Psoas muscle (tissue), 8 donors: Measurements from ENCODE around the gene KCNN3. TPM values are rescaled to one million over a fixed set of nuclear protein-coding genes. Genes with fewer than 3 reads are reported as not detected.

Source experiments
- ATAC-seq, 4 donors: fragments of 200-7000 bp; cut with Tn5 transposase; one replicate each; pipeline ENCODE4 v1.9.1; 2020; ENCODE audit warnings: moderate library complexity in 3 of 4, mild to moderate bottlenecking in 2 of 4
- DNase-seq, 2 donors: peaks; one replicate each; pipeline ENCODE4 v3.0.0-alpha.2; 2020
- H3K27ac ChIP-seq: fragments of 200-600 bp; one replicate; pipeline ENCODE4 v1.8.0; 2022
- H3K27me3 ChIP-seq, 3 donors: fragments of 200-600 bp in 1 of 3; one replicate each; pipeline versions ENCODE4 v1.6.1 to v1.8.0; 2013 to 2022; ENCODE audit warnings: low read length in 2 of 3, mild to moderate bottlenecking in 2 of 3, moderate library complexity in 1 of 3; ENCODE audit not compliant: insufficient read depth in 3 of 3
- H3K36me3 ChIP-seq, 2 donors: fragments of 200-600 bp in 1 of 2; one replicate each; pipeline versions ENCODE4 v1.6.1 to v1.8.0; 2013 to 2022; ENCODE audit warnings: low read depth in 1 of 2, mild to moderate bottlenecking in 1 of 2, moderate library complexity in 1 of 2; ENCODE audit not compliant: insufficient read depth in 1 of 2
- H3K4me1 ChIP-seq: fragments of 200-600 bp; one replicate; pipeline ENCODE4 v1.8.0; 2022
- H3K4me3 ChIP-seq: fragments of 200-600 bp; one replicate; pipeline ENCODE4 v1.8.0; 2022; ENCODE audit warnings: mild to moderate bottlenecking
- H3K9me3 ChIP-seq: fragments of 200-600 bp; one replicate; pipeline ENCODE4 v1.8.0; 2022
- WGBS, 3 donors: extraction: QIAGEN DNeasy Blood & Tissue Kit; methylation state at CpG; one replicate each; pipeline versions ENCODE4 v1.1.6 to v1.1.7; 2013; 5-methylcytosine and 5-hydroxymethylcytosine counted together
- intact Hi-C, 2 donors: fragments of 100-400 bp; cut with DNase I; formaldehyde crosslinking; loops; one replicate each; pipeline versions ENCODE4 v1.11.0 to v1.14.2; 2022
- polyA plus RNA-seq, 3 donors: library from polyadenylated mRNA; stranded (reverse); fragments of 200-250 nt; gene quantifications; one replicate each; pipeline ENCODE4 v1.2.3, GENCODE V29; 2013
- total RNA-seq, 4 donors: library from RNA; stranded (reverse); fragmentation: NEBNext Ultra II Directional in 2 of 4; extraction: Animal tissue kit (Norgen Biotek cat#: 25700) in 2 of 4; gene quantifications; one replicate each; pipeline versions ENCODE4 v1.2.1 to v1.2.4, GENCODE V29; 2021 to 2023
- TF ChIP-seq, protein P1 (sequence below): fragments of 200-600 bp; IDR thresholded peaks from one replicate; pipeline ENCODE4 v1.8.0; 2022; ENCODE audit warnings: antibody characterized with exemption
- donor health status: healthy with polysubstance abuse.
- donor health status: DM: no; HTN: no; CAD: no; lungs with moderate emphysema.
- donor health status: Bipolar disorder and iron deficiency.
- donor health status: healthy.
- donor health status: DM: yes; HTN: yes; CAD: no.
- donor health status: DM: no; HTN: no; CAD: no.
- donor health status: DM: no; HTN: no; CAD: no.
- donor health status: DM: yes; HTN: yes; CAD: no.

Gene KCNN3
- total and polyA plus RNA-seq, 7 donors = 2.5 to 60.9 (median 11.8) TPM

DNA sequence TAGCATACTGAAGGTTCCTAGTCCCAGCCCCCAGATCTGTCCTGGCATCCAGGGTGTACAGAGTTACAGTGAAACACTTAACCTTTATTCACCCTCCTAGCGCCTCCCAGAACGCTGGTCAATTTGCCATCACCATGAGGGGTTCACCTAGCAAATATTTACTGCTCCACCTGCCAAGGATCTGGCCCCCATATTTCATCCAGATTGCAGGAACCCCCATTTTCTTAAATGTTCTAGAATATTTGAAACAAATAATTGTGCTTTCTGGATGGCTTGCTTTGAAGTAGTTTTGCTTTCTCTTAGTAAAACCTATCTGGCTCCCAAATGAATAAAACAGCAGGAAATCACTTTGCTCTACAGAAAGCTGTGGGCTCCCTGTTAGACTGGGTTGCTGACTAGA is 37.7 kb downstream of the KCNN3 start:
- DNase-seq (no peak), ATAC-seq (no peak)
- H3K9me3 ChIP-seq = no peaks in the 10 kb centered on the region
- no peak overlapping the region for H3K27ac ChIP-seq
- H3K4me1 ChIP-seq = peaks cover 49% of the 10 kb centered on the region
- no peaks in the 10 kb centered on the region for H3K27me3 ChIP-seq
- no peak overlapping the region for H3K4me3 ChIP-seq
- H3K36me3 ChIP-seq = no peaks in the 10 kb centered on the region
- TF ChIP-seq, protein P1, sequence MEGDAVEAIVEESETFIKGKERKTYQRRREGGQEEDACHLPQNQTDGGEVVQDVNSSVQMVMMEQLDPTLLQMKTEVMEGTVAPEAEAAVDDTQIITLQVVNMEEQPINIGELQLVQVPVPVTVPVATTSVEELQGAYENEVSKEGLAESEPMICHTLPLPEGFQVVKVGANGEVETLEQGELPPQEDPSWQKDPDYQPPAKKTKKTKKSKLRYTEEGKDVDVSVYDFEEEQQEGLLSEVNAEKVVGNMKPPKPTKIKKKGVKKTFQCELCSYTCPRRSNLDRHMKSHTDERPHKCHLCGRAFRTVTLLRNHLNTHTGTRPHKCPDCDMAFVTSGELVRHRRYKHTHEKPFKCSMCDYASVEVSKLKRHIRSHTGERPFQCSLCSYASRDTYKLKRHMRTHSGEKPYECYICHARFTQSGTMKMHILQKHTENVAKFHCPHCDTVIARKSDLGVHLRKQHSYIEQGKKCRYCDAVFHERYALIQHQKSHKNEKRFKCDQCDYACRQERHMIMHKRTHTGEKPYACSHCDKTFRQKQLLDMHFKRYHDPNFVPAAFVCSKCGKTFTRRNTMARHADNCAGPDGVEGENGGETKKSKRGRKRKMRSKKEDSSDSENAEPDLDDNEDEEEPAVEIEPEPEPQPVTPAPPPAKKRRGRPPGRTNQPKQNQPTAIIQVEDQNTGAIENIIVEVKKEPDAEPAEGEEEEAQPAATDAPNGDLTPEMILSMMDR = no peak
- WGBS, 3 donors = 74 to 92% (median 88%) methylated on average over 2 of the region's 2 CpGs
- intact Hi-C loops = no loop called here

DNA sequence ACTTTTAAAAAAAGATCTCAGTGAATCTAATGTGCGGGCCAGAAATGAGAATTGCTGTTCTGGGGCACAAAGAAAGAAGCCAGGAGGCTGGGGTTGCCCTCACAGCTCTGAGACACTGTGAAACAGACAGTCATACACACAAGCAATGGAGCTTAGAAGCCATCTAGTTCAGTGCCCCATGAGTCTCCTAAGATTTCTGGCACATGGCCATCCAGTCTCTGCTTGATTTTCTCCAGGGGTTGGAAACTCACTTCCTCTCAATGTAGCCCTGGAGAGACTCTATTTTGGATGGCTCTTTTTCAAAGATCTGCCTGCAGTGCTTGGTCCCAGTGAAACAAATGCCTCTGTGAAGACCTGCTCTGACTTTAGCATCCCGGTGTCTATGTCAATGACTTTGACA is 38.6 kb downstream of the KCNN3 start:
- peaks cover 40% of the 10 kb centered on the region for H3K4me1 ChIP-seq
- WGBS, 3 donors = 67 to 79% (median 75%) methylated on average over 2 of the region's 2 CpGs
- no peak overlapping the region for H3K27ac ChIP-seq
- TF ChIP-seq, protein P1 = no peak
- H3K4me3 ChIP-seq = no peak overlapping the region
- H3K9me3 ChIP-seq = no peaks in the 10 kb centered on the region
- H3K36me3 ChIP-seq = no peaks in the 10 kb centered on the region
- no peak for ATAC-seq
- DNase-seq = no peak
- intact Hi-C loops = no loop called here
- no peaks in the 10 kb centered on the region for H3K27me3 ChIP-seq

- intact Hi-C loops = no loop called here
Measured at GRCh38 chr1:154829062-154829461, 41.0 kb downstream of the KCNN3 start.

DNA sequence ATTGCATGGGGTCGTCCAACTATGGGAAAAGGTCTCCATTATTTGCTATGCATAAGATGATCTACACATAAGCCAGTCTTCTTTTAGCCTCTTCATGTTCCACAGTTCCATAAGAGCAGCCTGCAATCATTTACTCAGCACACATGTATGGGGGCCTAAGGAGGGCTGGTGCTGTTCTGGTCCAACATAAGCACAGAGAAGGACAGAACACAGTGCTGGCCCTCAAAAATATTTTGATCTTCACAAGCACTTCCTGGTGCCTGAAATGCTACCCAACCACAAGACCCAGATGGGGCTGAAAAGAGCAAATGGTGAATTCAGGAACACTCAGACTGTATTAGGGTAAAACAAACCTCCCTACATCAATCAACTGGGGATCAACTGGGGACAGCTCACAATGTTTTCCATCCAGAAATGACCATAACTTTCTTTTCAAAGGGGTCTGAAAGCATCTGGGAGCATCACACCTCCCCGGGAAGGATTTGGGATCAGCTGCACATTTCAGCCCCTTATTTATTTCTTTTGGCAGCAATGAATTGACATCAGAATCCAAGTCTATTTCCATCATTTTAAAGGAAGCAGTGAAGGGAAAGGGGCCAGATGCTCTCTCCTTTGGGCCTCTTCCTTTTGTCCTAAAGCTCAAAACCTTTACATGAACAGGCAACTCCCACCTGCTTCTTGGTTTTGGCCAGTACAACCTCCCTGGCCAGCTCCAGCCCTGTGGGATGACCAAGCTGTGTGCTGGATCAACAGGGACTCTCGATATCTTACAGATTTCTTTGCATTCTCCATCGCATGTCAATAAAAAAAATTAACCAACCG is 45.7 kb downstream of the KCNN3 start:
- TF ChIP-seq, protein P1 = no peak
- Histone ChIP-seq H3K27ac (no peak overlapping the region), H3K27me3 (no peaks in the 10 kb centered on the region), H3K9me3 (no peaks in the 10 kb centered on the region), H3K4me1 (peaks cover 11% of the 10 kb centered on the region), H3K36me3 (peaks cover 0 to 15% of the 10 kb centered on the region in 2 donors), H3K4me3 (no peak overlapping the region)
- intact Hi-C loops = no loop called here
- DNase-seq (no peak), ATAC-seq (no peak)
- WGBS, 3 donors = 73 to 78% (median 77%) methylated on average over 5 of the region's 5 CpGs

More at GRCh38 chr1:154829062-154829461, 41.0 kb downstream of the KCNN3 start:
- Histone ChIP-seq H3K4me1 (peaks cover 35% of the 10 kb centered on the region), H3K4me3 (no peak overlapping the region), H3K27ac (no peak overlapping the region), H3K9me3 (no peaks in the 10 kb centered on the region), H3K36me3 (no peaks in the 10 kb centered on the region), H3K27me3 (no peaks in the 10 kb centered on the region)
- 57 to 63% (median 62%) methylated on average over 5 of the region's 5 CpGs for WGBS, 3 donors
- ATAC-seq (peak in 1 of 4 donors; percentile 28), DNase-seq (no peak)
- TF ChIP-seq, protein P1 = no peak

DNA sequence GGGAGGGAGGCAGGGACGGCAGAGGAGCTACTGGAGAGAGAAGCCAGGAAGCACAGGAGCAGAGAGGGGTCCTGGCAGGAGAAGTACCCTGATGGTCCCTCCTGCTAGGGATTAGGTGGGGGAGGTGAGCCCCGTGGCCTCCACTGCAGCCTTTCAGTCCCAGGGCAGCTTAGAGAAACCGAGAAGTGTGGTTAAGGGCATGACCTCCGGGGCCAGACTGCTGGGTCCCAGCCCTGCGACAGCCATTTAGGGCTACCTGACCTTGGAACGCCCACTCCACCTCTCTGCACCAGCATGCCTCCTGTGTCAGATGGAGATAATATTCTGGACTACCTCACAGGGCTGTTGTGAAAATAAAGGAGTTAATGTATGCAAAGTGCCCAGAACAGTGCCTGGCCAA is 47.4 kb downstream of the KCNN3 start:
- WGBS, 3 donors = 62 to 88% (median 67%) methylated on average over 6 of the region's 6 CpGs
- ATAC-seq (no peak), DNase-seq (no peak)
- Histone ChIP-seq H3K36me3 (peaks cover 0 to 25% of the 10 kb centered on the region in 2 donors), H3K4me1 (peaks cover 6% of the 10 kb centered on the region), H3K4me3 (no peak overlapping the region), H3K9me3 (no peaks in the 10 kb centered on the region), H3K27me3 (no peaks in the 10 kb centered on the region), H3K27ac (no peak overlapping the region)
- intact Hi-C loops = no loop called here
- TF ChIP-seq, protein P1 = no peak
